Right cardiac atrium (tissue), 5 donors: ENCODE data around the gene HRH2. TPM values are rescaled to one million over a fixed set of nuclear protein-coding genes. Genes with fewer than 3 reads are reported as not detected.
"Not testable (repeated sequence)": the region's sequence is repeated elsewhere in the genome, so short reads cannot be mapped to it uniquely, and the experiment has no call there.

Source experiments
- ATAC-seq, 2 donors: fragments of 200-7000 bp; cut with Tn5 transposase; one replicate each; pipeline versions ENCODE4 v1.8.0 to v1.9.1; 2020; ENCODE audit warnings: moderate library complexity in 2 of 2, mild to moderate bottlenecking in 1 of 2
- DNase-seq, 3 donors: peaks; one replicate each; pipeline ENCODE4 v3.0.0-alpha.2; 2020
- H3K27ac ChIP-seq: one replicate; pipeline ENCODE4 v1.5.1; 2013; ENCODE audit warnings: mild to moderate bottlenecking, low read length, control low read depth, moderate library complexity
- H3K27me3 ChIP-seq: one replicate; pipeline ENCODE4 v1.6.1; 2013; ENCODE audit not compliant: control insufficient read depth, insufficient read depth
- H3K4me1 ChIP-seq: one replicate; pipeline ENCODE4 v1.6.1; 2013; ENCODE audit warnings: low read length; ENCODE audit not compliant: control insufficient read depth, insufficient read depth
- H3K4me3 ChIP-seq: one replicate; pipeline ENCODE4 v1.5.1; 2013; ENCODE audit warnings: low read length, control low read depth
- H3K9me3 ChIP-seq: one replicate; pipeline ENCODE4 v1.6.1; 2013; ENCODE audit warnings: low read length; ENCODE audit not compliant: control insufficient read depth
- WGBS: extraction: QIAGEN DNeasy Blood & Tissue Kit; methylation state at CpG from one replicate; pipeline ENCODE4 v1.1.7; 2013; 5-methylcytosine and 5-hydroxymethylcytosine counted together
- intact Hi-C, 4 donors: fragments of 100-400 bp; cut with DNase I; formaldehyde crosslinking; loops; one replicate each; pipeline versions ENCODE4 v1.11.0 to v1.14.0; 2022 to 2023
- polyA plus RNA-seq: library from polyadenylated mRNA; stranded (reverse); fragments of 200-250 nt; gene quantifications from one replicate; pipeline ENCODE4 v1.2.3, GENCODE V29; 2013
- total RNA-seq, 4 donors: library from RNA; stranded (reverse); fragmentation: NEBNext Ultra II Directional; extraction: Animal tissue kit (Norgen Biotek cat#: 25700); gene quantifications; one replicate each; pipeline ENCODE4 v1.2.1, GENCODE V29; 2021
- donor health status: healthy with polysubstance abuse.
- donor health status: DM: no; HTN: yes; CAD: no.
- donor health status: DM: no; HTN: no; CAD: no.
- donor health status: DM: no; HTN: yes; CAD: no; lungs with severe emphysema.
- donor health status: DM: yes; HTN: yes; CAD: no.

HRH2 gene
- total and polyA plus RNA-seq, 5 donors: 18.6 to 37.5 (median 31.2) TPM

- intact Hi-C loops: no loop called here
- H3K9me3 ChIP-seq: no peaks in the 10 kb centered on the region
- no peaks in the 10 kb centered on the region for H3K4me1 ChIP-seq
- H3K4me3 ChIP-seq: no peak overlapping the region
- no peaks in the 10 kb centered on the region for H3K27me3 ChIP-seq
- ATAC-seq: no peak
- no peak overlapping the region for H3K27ac ChIP-seq
- no peak for DNase-seq
- 65% methylated on average over 19 of the region's 19 CpGs for WGBS
These were observed 95.9 kb downstream of the HRH2 start for GRCh38 chr5:175753536-175754402.

- DNase-seq, H3K27ac ChIP-seq, ATAC-seq, H3K4me1 ChIP-seq, H3K27me3 ChIP-seq, H3K9me3 ChIP-seq, H3K4me3 ChIP-seq, intact Hi-C loops: not testable (repeated sequence)
- 68% methylated on average over 1 of the region's 1 CpG for WGBS
These were observed 102.1 kb downstream of the HRH2 start for GRCh38 chr5:175759991-175760390.

Other genes with a start within 250 kb of the HRH2 start
- gene DRD1, start 213.9 kb upstream of the HRH2 start, total RNA-seq: not detected
- gene DRD1, start 213.9 kb upstream of the HRH2 start, polyA plus RNA-seq: not detected
- 10 to 100 TPM; 31.5 to 37.6 (median 35.6) TPM for gene SFXN1, start 179.5 kb upstream of the HRH2 start, total RNA-seq
- 14.7 TPM for gene SFXN1, start 179.5 kb upstream of the HRH2 start, polyA plus RNA-seq
- under 1 TPM in 1 of 4 donors, not detected in 3; 0.17 TPM for gene CPLX2, start 213.5 kb downstream of the HRH2 start, total RNA-seq
- gene CPLX2, start 213.5 kb downstream of the HRH2 start, polyA plus RNA-seq: 0.29 TPM